ENCODE results near the gene TRMT44.
A peak's percentile ranks its signal among the peaks of the same experiment; 100 is the strongest.
"Not testable (repeated sequence)": the region's sequence is repeated elsewhere in the genome, so short reads cannot be mapped to it uniquely, and the experiment has no call there.

Gene TRMT44

GRCh38 chr4:8407316-8407715, 33.3 kb upstream of the TRMT44 start:
- no peak for DNase-seq (ENCODE audit: low spot score)

GRCh38 chr4:8407756-8408155, 32.8 kb upstream of the TRMT44 start:
- no peak for DNase-seq (ENCODE audit: low spot score)

- peak; percentile 69 for DNase-seq (ENCODE audit: low spot score)
These were observed 31.1 kb upstream of the TRMT44 start for GRCh38 chr4:8409264-8410065.

- no peak for DNase-seq (ENCODE audit: low spot score)
These were observed 30.4 kb upstream of the TRMT44 start for GRCh38 chr4:8410066-8410625.

GRCh38 chr4:8410641-8411271, 29.8 kb upstream of the TRMT44 start:
- no peak for DNase-seq (ENCODE audit: low spot score)

- DNase-seq (ENCODE audit: low spot score) = no peak
These were observed 29.0 kb upstream of the TRMT44 start for GRCh38 chr4:8411351-8412180.

- no peak for DNase-seq (ENCODE audit: low spot score)
These were observed 28.3 kb upstream of the TRMT44 start for GRCh38 chr4:8412288-8412687.

GRCh38 chr4:8414377-8414776, 26.2 kb upstream of the TRMT44 start:
- DNase-seq (ENCODE audit: low spot score) = peak; percentile 81

- no peak for DNase-seq (ENCODE audit: low spot score)
These were observed 23.4 kb upstream of the TRMT44 start for GRCh38 chr4:8417071-8417614.

GRCh38 chr4:8419222-8420041, 21.1 kb upstream of the TRMT44 start:
- peak; percentile 84 for DNase-seq (ENCODE audit: low spot score)

GRCh38 chr4:8420151-8420550, 20.4 kb upstream of the TRMT44 start:
- not testable (repeated sequence) for DNase-seq (ENCODE audit: low spot score)

- DNase-seq (ENCODE audit: low spot score) = no peak
These were observed 18.2 kb upstream of the TRMT44 start for GRCh38 chr4:8422327-8422726.

GRCh38 chr4:8422786-8423185, 17.8 kb upstream of the TRMT44 start:
- no peak for DNase-seq (ENCODE audit: low spot score)

GRCh38 chr4:8427262-8427661, 13.3 kb upstream of the TRMT44 start:
- no peak for DNase-seq (ENCODE audit: low spot score)

GRCh38 chr4:8427761-8428287, 12.8 kb upstream of the TRMT44 start:
- DNase-seq (ENCODE audit: low spot score) = no peak

GRCh38 chr4:8428288-8429097, 12.1 kb upstream of the TRMT44 start:
- peak; percentile 91 for DNase-seq (ENCODE audit: low spot score)

GRCh38 chr4:8431553-8431952, 9.0 kb upstream of the TRMT44 start:
- DNase-seq (ENCODE audit: low spot score) = no peak

- DNase-seq (ENCODE audit: low spot score) = no peak
These were observed 7.4 kb upstream of the TRMT44 start for GRCh38 chr4:8433136-8433535.

- DNase-seq (ENCODE audit: low spot score) = no peak
These were observed 6.1 kb upstream of the TRMT44 start for GRCh38 chr4:8434251-8435073.
